ENCODE data around the gene MFSD2A.

- TF ChIP-seq POLR2AphosphoS5 (IDR thresholded peaks at IDR 0.05) (no peak), POLR2A (IDR thresholded peaks at IDR 0.05) (no peak), CTCF (IDR thresholded peaks at IDR 0.05) (no peak), EP300 (IDR thresholded peaks at IDR 0.05) (no peak)
Measured at GRCh38 chr1:39928809-39929587, 25.9 kb upstream of the MFSD2A start.

Measured in stomach (tissue), 4 donors.